Astrocyte (in vitro differentiated cells and primary cell): Measurements from ENCODE around the gene FRMD4A. TPM values are rescaled to one million over a fixed set of nuclear protein-coding genes. Genes with fewer than 3 reads are reported as not detected.

ENCODE experiments used
- DNase-seq: peaks from one replicate; pipeline ENCODE4 v3.0.0-alpha.2; 2010; ENCODE audit warnings: low read depth
- FAIRE-seq: peaks from 2 replicates; lab custom pipeline; 2011; peaks lifted over from hg19 to GRCh38; lab: Jason Lieb, UNC
- H2AFZ ChIP-seq: 2 replicates; pipeline ENCODE4 v1.6.0; 2012; ENCODE audit warnings: low read depth, low read length, inconsistent platforms
- H3K27ac ChIP-seq: 2 replicates; pipeline ENCODE4 v1.5.1; 2011; ENCODE audit warnings: low read depth, low read length, inconsistent platforms
- H3K27me3 ChIP-seq: 2 replicates; pipeline ENCODE4 v1.6.0; 2011; ENCODE audit warnings: low read length, inconsistent platforms; ENCODE audit not compliant: insufficient read depth
- H3K36me3 ChIP-seq: 2 replicates; pipeline ENCODE4 v1.5.1; 2011; ENCODE audit warnings: low read length, inconsistent platforms; ENCODE audit not compliant: insufficient read depth
- H3K4me1 ChIP-seq: 2 replicates; pipeline ENCODE4 v1.5.1; 2011; ENCODE audit warnings: low read length, inconsistent platforms; ENCODE audit not compliant: insufficient read depth
- H3K4me2 ChIP-seq: 2 replicates; pipeline ENCODE4 v1.6.0; 2012; ENCODE audit warnings: low read length, inconsistent platforms
- H3K4me3 ChIP-seq: 2 replicates; pipeline ENCODE4 v1.5.1; 2011; ENCODE audit warnings: low read depth, mild to moderate bottlenecking, low read length, inconsistent platforms; ENCODE audit not compliant: insufficient read depth
- H3K79me2 ChIP-seq: 2 replicates; pipeline ENCODE4 v1.6.0; 2012; ENCODE audit warnings: mild to moderate bottlenecking, low read length, inconsistent platforms; ENCODE audit not compliant: insufficient read depth
- H3K9ac ChIP-seq: 2 replicates; pipeline ENCODE4 v1.6.0; 2012; ENCODE audit warnings: mild to moderate bottlenecking, low read length, inconsistent platforms
- H3K9me3 ChIP-seq: 2 replicates; pipeline ENCODE4 v1.5.1; 2012; ENCODE audit warnings: low read depth, mild to moderate bottlenecking, low read length, inconsistent platforms; ENCODE audit not compliant: insufficient read depth
- H4K20me1 ChIP-seq: 2 replicates; pipeline ENCODE4 v1.6.0; 2012; ENCODE audit warnings: low read length, inconsistent platforms; ENCODE audit not compliant: insufficient read depth
- H3K27ac Mint-ChIP-seq: one replicate; pipeline ENCODE4 v1.8.0; 2021; ENCODE audit warnings: mild to moderate bottlenecking, mixed read lengths; ENCODE audit not compliant: unreplicated experiment
- H3K27me3 Mint-ChIP-seq: one replicate; pipeline ENCODE4 v1.8.0; 2021; ENCODE audit warnings: low read depth, mixed read lengths; ENCODE audit not compliant: unreplicated experiment
- H3K36me3 Mint-ChIP-seq: one replicate; pipeline ENCODE4 v1.8.0; 2021; ENCODE audit warnings: low read depth, mixed read lengths; ENCODE audit not compliant: unreplicated experiment
- H3K4me1 Mint-ChIP-seq: one replicate; pipeline ENCODE4 v1.8.0; 2021; ENCODE audit warnings: low read depth, mixed read lengths; ENCODE audit not compliant: unreplicated experiment
- H3K4me3 Mint-ChIP-seq: one replicate; pipeline ENCODE4 v1.8.0; 2021; ENCODE audit warnings: mild to moderate bottlenecking, moderate library complexity, mixed read lengths; ENCODE audit not compliant: unreplicated experiment
- H3K9me3 Mint-ChIP-seq: one replicate; pipeline ENCODE4 v1.8.0; 2021; ENCODE audit warnings: mild to moderate bottlenecking, mixed read lengths; ENCODE audit not compliant: unreplicated experiment
- CTCF ChIP-seq: IDR thresholded peaks from 2 replicates; pipeline ENCODE4 v1.5.1; 2011; ENCODE audit warnings: low read depth, mild to moderate bottlenecking, inconsistent platforms, low read length, moderate library complexity; ENCODE audit not compliant: insufficient read depth
- EZH2 ChIP-seq: IDR thresholded peaks from 2 replicates; pipeline ENCODE4 v1.6.1; 2012; ENCODE audit warnings: mild to moderate bottlenecking, low read length, inconsistent platforms; ENCODE audit not compliant: insufficient read depth
- total RNA-seq: library from RNA; stranded (reverse); gene quantifications from 2 replicates; pipeline ENCODE4 v1.2.1, GENCODE V29; 2021

Gene FRMD4A
- total RNA-seq, 1 donor from 2014 or later = 82.5 TPM

GRCh38 chr10:13911821-13912520 is 418.8 kb downstream of the FRMD4A start:
- Mint-ChIP-seq H3K9me3 (peaks cover 5% of the 10 kb centered on the region), H3K4me3 (no peak overlapping the region), H3K4me1 (peaks cover 10% of the 10 kb centered on the region), H3K27me3 (peaks cover under 1% of the 10 kb centered on the region), H3K27ac (no peak overlapping the region), H3K36me3 (peaks cover 2% of the 10 kb centered on the region)
- TF ChIP-seq EZH2 = no peak
- no peak for TF ChIP-seq CTCF
- Histone ChIP-seq H3K27ac (no peak overlapping the region), H3K4me2 (no peak overlapping the region), H3K9me3 (no peaks in the 10 kb centered on the region), H4K20me1 (no peaks in the 10 kb centered on the region), H3K79me2 (no peaks in the 10 kb centered on the region), H2AFZ (no peak overlapping the region), H3K4me3 (no peak overlapping the region), H3K4me1 (no peaks in the 10 kb centered on the region), H3K27me3 (no peaks in the 10 kb centered on the region), H3K36me3 (no peaks in the 10 kb centered on the region), H3K9ac (no peak overlapping the region)
- FAIRE-seq (no peak), DNase-seq (no peak)

DNA sequence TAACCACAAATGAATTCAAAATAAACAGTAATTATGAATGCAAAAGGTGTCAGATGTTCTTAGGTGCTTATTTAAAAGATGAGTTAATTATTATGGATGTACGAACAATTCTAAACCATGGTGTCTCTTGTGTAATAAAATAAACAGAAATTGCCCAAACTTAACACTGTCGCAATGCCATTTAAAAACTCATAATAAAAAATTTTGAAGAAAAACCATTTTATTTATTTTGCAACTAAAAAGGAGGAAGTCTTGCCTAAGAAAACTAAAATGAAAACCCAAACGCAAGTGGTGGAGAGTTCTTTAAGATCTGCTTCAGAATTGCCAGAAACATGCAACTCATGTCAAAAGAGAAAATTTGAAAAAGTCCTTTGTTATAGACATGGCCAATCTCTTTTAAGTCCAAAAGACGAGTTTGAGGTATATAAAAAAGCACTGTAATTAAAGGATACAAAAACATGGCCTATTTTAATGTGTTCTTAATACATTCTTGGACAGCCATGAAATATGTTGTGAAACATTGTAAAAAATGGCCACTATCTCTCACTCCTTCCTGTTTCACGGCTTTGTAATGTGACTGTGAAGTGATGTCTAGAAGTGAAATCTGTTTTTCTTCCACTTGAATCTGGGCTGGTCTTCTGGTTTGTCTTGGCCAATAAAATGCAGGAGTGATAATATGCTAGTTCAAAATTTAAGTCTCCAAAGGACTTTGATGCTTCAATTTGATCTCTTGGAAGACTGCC is 421.0 kb downstream of the FRMD4A start:
- Histone ChIP-seq H3K4me2 (no peak overlapping the region), H3K4me3 (no peak overlapping the region), H3K9ac (no peak overlapping the region), H3K4me1 (no peaks in the 10 kb centered on the region), H3K27ac (no peak overlapping the region), H3K79me2 (no peaks in the 10 kb centered on the region), H4K20me1 (no peaks in the 10 kb centered on the region), H3K36me3 (no peaks in the 10 kb centered on the region), H3K27me3 (no peaks in the 10 kb centered on the region), H2AFZ (no peak overlapping the region), H3K9me3 (no peaks in the 10 kb centered on the region)
- TF ChIP-seq CTCF (no peak), EZH2 (no peak)
- FAIRE-seq = no peak
- peaks cover 5% of the 10 kb centered on the region for H3K9me3 Mint-ChIP-seq
- H3K27ac Mint-ChIP-seq = no peak overlapping the region
- peaks cover 10% of the 10 kb centered on the region for H3K27me3 Mint-ChIP-seq
- no peak overlapping the region for H3K4me3 Mint-ChIP-seq
- peaks cover 7% of the 10 kb centered on the region for H3K4me1 Mint-ChIP-seq
- DNase-seq = no peak
- peaks cover 2% of the 10 kb centered on the region for H3K36me3 Mint-ChIP-seq
